Upper lobe of right lung (tissue), 1 donor: ENCODE data around the gene SLC48A1. TPM values are rescaled to one million over a fixed set of nuclear protein-coding genes. Genes with fewer than 3 reads are reported as not detected.

Experiments
- ATAC-seq: fragments of 200-7000 bp; cut with Tn5 transposase; one replicate; pipeline ENCODE4 v1.9.1; 2020; ENCODE audit warnings: mild to moderate bottlenecking, moderate library complexity
- DNase-seq: peaks from one replicate; pipeline ENCODE4 v3.0.0-alpha.2; 2020
- H3K27ac ChIP-seq: fragments of 200-600 bp; one replicate; pipeline ENCODE4 v1.8.0; 2022
- H3K27me3 ChIP-seq: fragments of 200-600 bp; one replicate; pipeline ENCODE4 v1.8.0; 2022; ENCODE audit warnings: mild to moderate bottlenecking
- H3K36me3 ChIP-seq: fragments of 200-600 bp; one replicate; pipeline ENCODE4 v1.8.0; 2022
- H3K4me1 ChIP-seq: fragments of 200-600 bp; one replicate; pipeline ENCODE4 v1.8.0; 2022
- H3K4me3 ChIP-seq: fragments of 200-600 bp; one replicate; pipeline ENCODE4 v1.8.0; 2022; ENCODE audit warnings: mild to moderate bottlenecking
- H3K9me3 ChIP-seq: fragments of 200-600 bp; one replicate; pipeline ENCODE4 v1.8.0; 2022
- CTCF ChIP-seq: fragments of 200-600 bp; IDR thresholded peaks from one replicate; pipeline ENCODE4 v1.8.0; 2022; ENCODE audit warnings: antibody characterized with exemption
- intact Hi-C: fragments of 100-400 bp; cut with DNase I; formaldehyde crosslinking; loops from one replicate; pipeline ENCODE4 v1.11.0; 2022
- total RNA-seq: library from RNA; stranded (reverse); fragmentation: NEBNext Ultra II Directional; extraction: Animal tissue kit (Norgen Biotek cat#: 25700); gene quantifications from one replicate; pipeline ENCODE4 v1.2.1, GENCODE V29; 2021
- donor health status: DM: no; HTN: yes; CAD: no; lungs with severe emphysema.

The SLC48A1 gene
- total RNA-seq, 1 donor from 2014 or later = 40.9 TPM

DNA sequence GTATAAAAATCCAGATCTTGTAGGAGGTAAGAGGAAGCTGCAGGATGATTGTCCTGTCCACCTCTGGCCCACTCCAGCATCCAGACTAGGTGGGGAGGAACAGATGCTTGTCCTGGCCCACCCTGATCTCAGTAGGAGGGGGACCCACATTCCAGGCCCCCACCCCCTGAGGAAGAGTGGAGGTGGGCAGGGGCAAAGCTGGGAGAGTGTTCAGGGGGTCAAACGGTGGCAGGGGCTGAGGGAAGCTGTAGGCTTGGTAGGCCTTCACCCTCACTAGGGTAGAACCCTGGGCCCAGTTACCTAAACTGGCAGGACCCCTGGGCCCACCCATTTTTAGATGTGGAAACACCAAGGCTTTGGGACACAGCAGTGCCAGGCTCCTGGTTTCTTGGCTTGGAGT, 4.1 kb downstream of the SLC48A1 start:
- H3K27me3 ChIP-seq = no peaks in the 10 kb centered on the region
- intact Hi-C loops = loop anchor here (5.0 kb wide), 1 partner anchor 60 kb away; no protein-coding TSS in a partner anchor
- H3K27ac ChIP-seq = peak overlapping the region; percentile 52
- no peak overlapping the region for H3K4me3 ChIP-seq
- peaks cover 53% of the 10 kb centered on the region for H3K4me1 ChIP-seq
- DNase-seq (no peak), ATAC-seq (no peak)
- no peak for TF ChIP-seq CTCF
- peaks cover 8% of the 10 kb centered on the region for H3K36me3 ChIP-seq
- no peaks in the 10 kb centered on the region for H3K9me3 ChIP-seq

DNA sequence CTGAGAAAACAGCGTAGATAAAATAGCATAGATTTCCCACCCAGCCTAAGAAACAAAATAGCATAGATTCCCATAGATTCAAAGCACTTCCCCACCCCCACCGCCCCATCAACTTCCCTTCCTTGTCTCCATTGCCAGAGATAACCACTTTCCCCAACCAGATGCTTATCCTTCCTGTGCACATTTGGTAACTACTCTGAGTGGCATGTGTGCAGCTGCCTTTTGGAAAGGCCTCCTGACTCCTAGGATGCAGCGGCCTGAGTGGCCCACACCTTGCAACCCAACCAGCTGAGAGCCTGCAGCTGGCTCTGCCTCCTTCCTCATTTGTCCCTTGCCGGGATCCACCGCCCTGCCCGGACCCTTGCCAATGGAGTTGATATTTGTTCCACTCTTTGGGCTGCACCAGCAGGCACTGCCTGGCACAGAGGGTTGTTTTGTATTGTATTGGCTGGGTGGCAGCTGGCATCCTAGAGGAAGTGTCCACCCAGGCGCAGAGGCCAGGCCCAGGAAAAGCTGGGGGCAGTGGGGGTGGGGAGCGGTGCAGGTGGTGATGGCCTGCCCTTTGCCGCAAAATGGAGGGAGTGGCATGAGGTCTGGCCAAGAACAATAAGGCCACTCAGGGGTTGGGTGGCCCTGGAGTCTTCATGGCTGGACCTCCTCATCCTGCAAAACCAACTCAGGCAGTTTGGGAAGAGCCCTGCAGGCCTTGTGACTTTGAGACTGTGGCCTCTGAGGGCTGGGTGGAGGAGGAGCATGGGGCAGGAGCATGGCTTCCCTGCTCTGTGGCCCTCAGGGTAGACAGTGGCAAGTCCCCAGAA, 4.9 kb downstream of the SLC48A1 start:
- ATAC-seq (no peak), DNase-seq (peak; percentile 63)

DNA sequence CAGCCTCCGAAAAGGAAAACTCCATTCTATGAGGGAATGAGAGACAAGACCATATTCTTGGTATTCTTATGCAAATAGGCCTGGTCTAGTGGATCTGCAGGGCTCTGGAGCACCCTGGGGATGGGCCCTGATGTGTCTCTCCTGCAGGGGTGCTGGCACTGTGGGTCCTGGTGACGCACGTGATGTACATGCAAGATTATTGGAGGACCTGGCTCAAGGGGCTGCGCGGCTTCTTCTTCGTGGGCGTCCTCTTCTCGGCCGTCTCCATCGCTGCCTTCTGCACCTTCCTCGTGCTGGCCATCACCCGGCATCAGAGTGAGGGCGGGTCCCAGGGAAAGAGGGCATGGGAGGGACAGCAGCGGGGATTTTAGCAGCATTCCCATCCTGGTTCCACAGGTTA, 5.8 kb downstream of the SLC48A1 start:
- intact Hi-C loops = loop anchor here (5.0 kb wide), 1 partner anchor 62 kb away; no protein-coding TSS in a partner anchor
- no peak for TF ChIP-seq CTCF
- Histone ChIP-seq H3K27me3 (no peaks in the 10 kb centered on the region), H3K4me1 (peaks cover 51% of the 10 kb centered on the region), H3K36me3 (peaks cover 25% of the 10 kb centered on the region), H3K4me3 (no peak overlapping the region), H3K9me3 (no peaks in the 10 kb centered on the region), H3K27ac (no peak overlapping the region)
- ATAC-seq = no peak
- peak; percentile 63 for DNase-seq

More for the DNA sequence above, 4.9 kb downstream of the SLC48A1 start:
- Histone ChIP-seq H3K4me3 (no peak overlapping the region), H3K4me1 (peaks cover 53% of the 10 kb centered on the region), H3K27me3 (no peaks in the 10 kb centered on the region), H3K9me3 (no peaks in the 10 kb centered on the region), H3K36me3 (peaks cover 16% of the 10 kb centered on the region), H3K27ac (no peak overlapping the region)
- TF ChIP-seq CTCF = no peak
- intact Hi-C loops = loop anchor here (5.0 kb wide), 1 partner anchor 61 kb away; no protein-coding TSS in a partner anchor

DNA sequence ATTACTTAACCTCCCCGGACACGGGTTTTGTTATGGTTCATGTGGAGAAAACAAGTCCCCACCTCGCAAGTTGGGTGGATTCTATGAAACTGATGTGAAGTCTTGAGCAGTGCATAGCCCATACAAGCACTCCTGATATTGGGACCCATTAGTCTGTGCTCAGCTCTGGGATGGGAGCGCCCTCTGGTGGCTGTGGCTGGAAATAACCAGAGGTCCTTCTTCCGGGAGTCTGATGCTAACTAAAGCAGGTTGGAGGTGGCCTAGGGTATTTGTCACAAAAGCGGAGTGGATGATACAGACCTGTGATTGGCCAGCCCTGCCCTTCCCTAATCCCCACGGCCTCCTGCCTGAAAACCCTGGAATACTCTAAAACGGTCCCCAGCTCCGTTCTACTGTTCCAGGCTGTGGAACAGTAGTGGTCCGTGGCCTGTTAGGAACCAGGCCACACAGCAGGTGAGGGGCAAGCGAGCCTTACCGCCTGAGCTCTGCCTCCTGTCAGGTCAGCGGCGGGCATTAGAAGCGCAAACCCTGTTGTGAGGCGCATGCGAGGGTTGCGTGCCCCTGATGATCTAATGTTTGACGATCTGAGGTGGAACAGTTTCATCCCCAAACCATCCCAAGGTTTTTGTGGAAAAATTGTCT, 6.4 kb downstream of the SLC48A1 start:
- H3K9me3 ChIP-seq = no peaks in the 10 kb centered on the region
- intact Hi-C loops = loop anchor here (5.0 kb wide), 1 partner anchor 62 kb away; no protein-coding TSS in a partner anchor
- ATAC-seq (peak; percentile 82), DNase-seq (peak; percentile 92)
- TF ChIP-seq CTCF = peak; percentile 98
- H3K27me3 ChIP-seq = no peaks in the 10 kb centered on the region
- peaks cover 45% of the 10 kb centered on the region for H3K4me1 ChIP-seq
- H3K36me3 ChIP-seq = peaks cover 31% of the 10 kb centered on the region
- H3K27ac ChIP-seq = no peak overlapping the region
- H3K4me3 ChIP-seq = no peak overlapping the region

DNA sequence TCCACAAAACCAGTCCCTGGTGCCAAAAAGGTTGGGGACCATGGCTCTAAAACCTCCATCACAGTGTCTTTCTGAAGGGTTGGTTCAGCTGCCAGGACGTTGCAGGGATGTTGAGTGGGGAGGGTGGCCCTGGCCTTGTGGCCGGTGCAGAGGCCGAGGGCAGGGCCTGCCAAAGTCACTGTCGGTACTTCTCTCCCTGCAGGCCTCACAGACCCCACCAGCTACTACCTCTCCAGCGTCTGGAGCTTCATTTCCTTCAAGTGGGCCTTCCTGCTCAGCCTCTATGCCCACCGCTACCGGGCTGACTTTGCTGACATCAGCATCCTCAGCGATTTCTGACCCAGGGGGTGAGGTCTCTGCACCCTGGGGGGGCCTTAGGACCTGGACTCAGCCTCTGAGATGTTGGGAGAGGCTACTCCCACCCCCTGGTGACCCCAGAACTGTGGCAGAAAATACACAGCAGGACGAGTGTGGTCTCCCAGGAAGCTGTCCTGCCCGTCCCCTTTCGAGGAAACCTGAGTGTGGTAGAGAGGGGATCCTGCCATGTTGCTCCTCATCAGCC, 7.0 kb downstream of the SLC48A1 start:
- intact Hi-C loops = loop anchor here (5.0 kb wide), 1 partner anchor 63 kb away; no protein-coding TSS in a partner anchor
- ATAC-seq = no peak
- no peak overlapping the region for H3K4me3 ChIP-seq
- no peak overlapping the region for H3K27ac ChIP-seq
- H3K9me3 ChIP-seq = no peaks in the 10 kb centered on the region
- peaks cover 37% of the 10 kb centered on the region for H3K36me3 ChIP-seq
- no peak for DNase-seq
- TF ChIP-seq CTCF = no peak
- H3K4me1 ChIP-seq = peaks cover 39% of the 10 kb centered on the region
- H3K27me3 ChIP-seq = no peaks in the 10 kb centered on the region
